GM19467 (cell line): ENCODE measurements around the gene MORN3.

ENCODE experiments used
- ATAC-seq: cut with Tn5 transposase; IDR thresholded peaks from one replicate; pipeline ENCODE4 v1.9.1; 2021; ENCODE audit warnings: mild to moderate bottlenecking, moderate library complexity; ENCODE audit not compliant: unreplicated experiment

The MORN3 gene

DNA sequence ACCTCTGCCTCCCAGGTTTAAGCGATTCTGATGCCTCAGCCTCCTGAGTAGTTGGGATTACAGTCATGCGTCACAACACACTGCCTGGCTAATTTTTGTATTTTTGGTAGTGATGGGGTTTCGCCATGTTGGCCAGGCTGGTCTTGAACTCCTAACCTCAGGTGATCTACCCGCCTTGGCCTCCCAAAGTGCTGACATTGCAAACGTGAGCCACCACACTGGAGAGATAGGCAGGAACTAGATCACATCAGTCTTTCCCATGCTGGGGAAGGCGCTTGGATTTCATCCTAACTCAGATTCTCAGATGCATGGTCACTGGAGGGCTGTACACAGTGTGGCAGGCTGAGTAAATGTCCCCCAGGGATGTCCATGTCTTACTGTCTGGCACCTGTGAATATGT, 61.2 kb downstream of the MORN3 start:
- no peak for ATAC-seq

DNA sequence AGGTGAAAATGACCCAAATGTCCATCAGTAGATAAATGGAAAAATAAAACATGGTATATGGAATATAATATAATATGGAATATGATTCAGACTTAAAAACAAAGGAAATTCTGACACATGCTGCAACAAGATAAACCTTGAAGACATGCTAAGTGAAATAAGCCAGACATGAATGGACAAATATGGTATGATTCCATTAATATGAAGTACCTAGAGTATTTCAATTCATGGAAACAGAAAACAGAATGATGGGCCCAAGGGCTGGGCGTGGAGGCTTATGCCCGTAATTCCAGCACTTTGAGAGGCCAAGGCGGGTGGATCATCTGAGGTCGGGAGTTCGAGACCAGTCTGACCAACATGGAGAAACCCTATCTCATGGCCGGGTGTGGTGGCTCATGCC, 65.9 kb downstream of the MORN3 start:
- no peak for ATAC-seq

DNA sequence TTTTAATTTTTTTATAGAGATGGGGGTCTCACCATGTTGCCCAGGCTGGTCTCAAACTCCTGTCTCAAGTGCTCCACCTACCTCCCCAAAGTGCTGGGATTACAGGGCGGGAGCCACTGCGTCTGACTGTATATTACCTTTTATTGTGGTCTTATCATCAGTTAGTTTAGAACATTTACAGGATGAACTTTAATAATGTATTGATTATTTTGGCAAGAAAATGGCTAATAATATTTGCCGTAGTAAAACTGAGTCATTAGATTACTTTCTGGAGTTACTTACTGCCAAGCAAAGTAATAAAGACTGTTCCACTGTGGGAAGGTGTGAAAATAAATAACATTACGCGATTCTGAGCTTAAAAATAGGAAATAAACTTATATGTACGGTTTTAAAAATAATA, 66.7 kb downstream of the MORN3 start:
- ATAC-seq, result no peak

DNA sequence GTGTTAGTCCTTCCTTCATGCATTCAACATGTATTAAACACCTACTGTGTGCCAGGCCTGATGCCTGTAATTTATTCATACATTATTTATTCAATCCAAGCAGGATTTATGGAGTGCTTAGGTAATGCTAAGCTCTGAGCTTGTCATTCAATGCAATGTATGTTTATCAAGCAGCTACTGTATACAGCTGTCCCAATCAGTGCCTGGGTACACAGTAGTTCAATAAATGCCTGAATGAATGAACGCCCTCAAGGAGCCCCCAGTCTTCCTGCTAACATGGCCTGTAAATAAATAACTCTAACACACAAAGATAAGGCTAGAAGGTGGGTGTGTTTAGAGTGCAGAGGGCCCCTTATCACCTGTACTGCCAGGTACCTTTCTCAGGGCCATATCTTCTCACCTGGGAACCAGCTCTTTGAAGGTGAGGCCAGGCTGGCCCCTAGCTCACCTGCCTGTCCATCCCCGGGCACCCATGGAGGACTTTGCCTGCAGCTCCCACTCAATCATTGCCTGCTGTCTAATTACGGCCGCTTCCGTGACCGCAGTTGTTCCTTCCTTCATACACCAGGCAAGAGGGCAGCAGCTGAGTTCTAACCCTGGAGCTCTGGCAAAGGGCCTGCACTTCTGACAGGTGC, 68.6 kb downstream of the MORN3 start:
- ATAC-seq, result no peak
